Activated B cell treated with CpG ODN at 0.5 μM for 24 hours (primary cell): ENCODE measurements around the gene LSM14B. TPM values are rescaled to one million over a fixed set of nuclear protein-coding genes. Genes with fewer than 3 reads are reported as not detected.

Experiments
- ATAC-seq: fragments of 200-7000 bp; cut with Tn5 transposase; one replicate; pipeline ENCODE4 v1.10.0; 2021; ENCODE audit warnings: low read depth, mild to moderate bottlenecking, moderate library complexity
- CTCF ChIA-PET: fragments of 350-600 bp; sonication (Branson Sonifier 250); formaldehyde crosslinking; loops from one replicate; lab custom pipeline; 2021; ENCODE audit warnings: antibody characterized with exemption; lab: Charles Lee
- POLR2A ChIA-PET: fragments of 350-600 bp; sonication (Branson Sonifier 250); formaldehyde crosslinking; loops from one replicate; lab custom pipeline; 2021; ENCODE audit warnings: antibody characterized with exemption; lab: Charles Lee
- DNase-seq: peaks from one replicate; pipeline ENCODE4 v3.0.0; 2022
- H3K27ac Mint-ChIP-seq: one replicate; pipeline ENCODE4 v1.8.0; 2020; ENCODE audit warnings: mixed read lengths
- H3K27me3 Mint-ChIP-seq: one replicate; pipeline ENCODE4 v1.8.0; 2021; ENCODE audit warnings: mixed read lengths
- H3K36me3 Mint-ChIP-seq: one replicate; pipeline ENCODE4 v1.8.0; 2021; ENCODE audit warnings: low read depth, mixed read lengths
- H3K4me1 Mint-ChIP-seq: one replicate; pipeline ENCODE4 v1.8.0; 2021; ENCODE audit warnings: mixed read lengths
- H3K4me3 Mint-ChIP-seq: one replicate; pipeline ENCODE4 v1.8.0; 2020; ENCODE audit warnings: mild to moderate bottlenecking, mixed read lengths
- H3K9me3 Mint-ChIP-seq: one replicate; pipeline ENCODE4 v1.8.0; 2020; ENCODE audit warnings: mixed read lengths
- CTCF ChIP-seq: fragments of 200-600 bp; IDR thresholded peaks from one replicate; pipeline ENCODE4 v1.8.0; 2022; ENCODE audit warnings: antibody characterized with exemption, mild to moderate bottlenecking
- intact Hi-C: fragments of 100-400 bp; cut with micrococcal nuclease; formaldehyde crosslinking; loops from one replicate; pipeline ENCODE4 v1.15.1; 2024
- total RNA-seq: library from RNA; stranded (reverse); gene quantifications from 2 replicates; pipeline ENCODE4 v1.2.3, GENCODE V29; 2022

Gene LSM14B
- total RNA-seq, 1 donor from 2014 or later, result 36.4 TPM

DNA sequence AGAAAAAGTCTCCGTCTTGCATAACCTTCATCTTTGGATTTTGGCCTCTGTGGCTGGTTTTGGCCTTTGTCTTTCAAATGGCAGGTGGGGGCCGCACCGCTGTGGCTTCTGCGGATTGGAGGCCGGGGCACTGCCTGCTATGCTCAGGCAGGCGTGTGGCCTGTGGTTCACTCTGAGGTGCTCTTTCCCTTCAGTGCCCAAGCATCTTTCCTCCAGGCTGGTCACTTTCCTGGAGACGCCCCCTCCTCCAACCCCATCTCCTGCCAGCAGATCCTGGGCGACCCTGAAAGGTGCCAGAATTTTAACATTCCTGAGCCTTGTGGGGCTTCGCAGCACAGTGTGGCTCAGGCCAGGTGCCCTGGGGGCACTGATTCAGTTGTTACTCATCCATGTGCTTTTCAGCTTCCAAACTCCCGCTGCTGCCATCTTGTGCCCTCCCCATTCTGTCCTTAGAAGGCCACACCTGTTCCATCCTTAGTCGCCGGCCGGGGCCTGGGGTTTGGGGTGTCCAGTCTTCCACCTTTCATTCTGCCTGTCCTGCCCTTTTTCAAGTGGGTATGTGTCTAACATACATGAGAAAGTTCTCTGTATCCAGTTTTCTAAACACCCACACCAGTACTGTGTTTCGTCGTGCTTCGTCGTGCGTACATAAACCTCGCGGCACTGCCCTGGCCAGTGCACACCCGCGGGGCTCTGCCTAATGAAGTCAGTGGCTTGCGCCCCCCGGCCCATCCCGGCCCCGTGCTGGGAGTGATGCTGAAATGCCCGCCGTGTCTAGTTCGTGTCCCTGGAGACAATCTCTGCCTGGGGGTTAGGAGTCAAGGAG lies 33.4 kb downstream of the LSM14B start:
- ATAC-seq, result no peak
- Mint-ChIP-seq H3K4me3 (no peak overlapping the region), H3K36me3 (peaks cover 32% of the 10 kb centered on the region), H3K27ac (no peak overlapping the region), H3K27me3 (no peaks in the 10 kb centered on the region), H3K9me3 (peaks cover 3% of the 10 kb centered on the region), H3K4me1 (peaks cover 7% of the 10 kb centered on the region)
- TF ChIP-seq CTCF, result no peak
- DNase-seq, result no peak
- POLR2A ChIA-PET, result no interaction called here
- intact Hi-C loops, result no loop called here
- CTCF ChIA-PET, result interaction anchor here (2.2 kb wide), 1 partner anchor 145 kb away, joined by 12 read pairs; no protein-coding TSS in a partner anchor

DNA sequence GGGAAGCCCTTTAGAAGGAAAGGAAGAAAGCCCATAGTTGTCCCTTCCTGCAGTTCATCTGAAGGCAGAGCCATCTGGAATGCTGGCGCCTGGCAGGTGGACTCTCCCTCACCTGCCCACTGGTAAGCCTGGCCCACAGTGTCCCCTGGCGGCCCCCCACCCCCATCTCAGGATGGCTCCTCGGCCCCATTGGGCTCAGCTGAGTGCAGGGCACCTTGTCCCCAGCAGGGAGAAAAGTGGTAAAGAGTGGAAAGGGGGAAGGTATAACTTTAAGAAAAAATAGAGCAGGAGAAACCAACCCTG lies 33.9 kb downstream of the LSM14B start:
- Mint-ChIP-seq H3K4me3 (no peak overlapping the region), H3K27me3 (no peaks in the 10 kb centered on the region), H3K9me3 (peaks cover 3% of the 10 kb centered on the region), H3K4me1 (peaks cover 7% of the 10 kb centered on the region), H3K36me3 (peaks cover 36% of the 10 kb centered on the region), H3K27ac (no peak overlapping the region)
- TF ChIP-seq CTCF, result no peak
- no peak for DNase-seq
- CTCF ChIA-PET, result interaction anchor here (2.2 kb wide), 1 partner anchor 145 kb away, joined by 12 read pairs; no protein-coding TSS in a partner anchor
- POLR2A ChIA-PET, result no interaction called here
- intact Hi-C loops, result no loop called here
- no peak for ATAC-seq

DNA sequence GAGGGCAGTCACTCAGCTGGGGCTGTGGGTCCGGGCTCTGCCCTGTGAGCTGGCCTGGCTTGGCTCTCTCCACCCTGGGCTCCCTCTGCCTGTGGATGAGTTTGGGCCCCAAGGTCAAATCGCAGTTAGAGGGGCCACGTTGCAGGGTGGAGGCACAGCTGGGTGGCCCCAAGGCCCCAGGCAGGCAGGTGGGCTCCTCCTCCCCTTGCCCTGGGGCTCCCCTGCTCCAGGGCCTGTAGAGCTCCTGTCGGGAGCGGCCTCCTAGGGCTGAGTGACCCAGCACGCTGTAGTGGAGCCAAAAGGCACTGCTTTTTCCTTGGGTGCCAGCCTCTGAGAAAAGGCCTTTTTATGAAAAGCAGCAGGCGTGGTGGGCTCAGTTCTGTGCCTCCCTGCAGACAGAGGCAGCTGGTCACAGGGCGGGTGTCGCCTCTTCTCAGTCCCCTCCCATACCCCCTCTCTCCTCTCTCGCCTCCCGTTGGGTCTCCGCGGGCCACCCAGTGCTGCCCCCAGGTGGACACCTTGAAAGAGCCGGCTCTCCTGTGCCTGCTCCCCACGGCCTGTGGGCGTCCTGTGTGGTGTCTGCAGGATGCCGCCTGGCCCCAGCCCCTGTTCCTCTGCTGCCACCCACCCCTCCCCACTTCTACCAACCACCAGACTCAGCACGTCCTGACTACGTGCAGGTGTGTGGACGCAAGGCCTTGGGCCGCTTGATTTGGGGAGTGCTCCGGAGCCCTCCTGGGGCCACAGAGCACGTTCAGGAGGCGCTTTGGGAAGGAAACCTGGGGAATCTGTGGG lies 34.5 kb downstream of the LSM14B start:
- Mint-ChIP-seq H3K4me3 (no peak overlapping the region), H3K36me3 (peaks cover 40% of the 10 kb centered on the region), H3K4me1 (peaks cover 7% of the 10 kb centered on the region), H3K27me3 (no peaks in the 10 kb centered on the region), H3K27ac (no peak overlapping the region), H3K9me3 (peaks cover 3% of the 10 kb centered on the region)
- CTCF ChIA-PET, result interaction anchor here (2.2 kb wide), 1 partner anchor 146 kb away, joined by 12 read pairs; no protein-coding TSS in a partner anchor
- DNase-seq (peak; percentile 58), ATAC-seq (peak; percentile 97)
- TF ChIP-seq CTCF, result no peak
- intact Hi-C loops, result no loop called here
- POLR2A ChIA-PET, result no interaction called here

- no peak for ATAC-seq
- CTCF ChIA-PET, result no interaction called here
- no peak overlapping the region for H3K27ac Mint-ChIP-seq
- H3K9me3 Mint-ChIP-seq, result peaks cover 3% of the 10 kb centered on the region
- intact Hi-C loops, result no loop called here
- POLR2A ChIA-PET, result no interaction called here
- peaks cover 42% of the 10 kb centered on the region for H3K36me3 Mint-ChIP-seq
- no peak overlapping the region for H3K4me3 Mint-ChIP-seq
- peaks cover 7% of the 10 kb centered on the region for H3K4me1 Mint-ChIP-seq
- H3K27me3 Mint-ChIP-seq, result no peaks in the 10 kb centered on the region
- no peak for DNase-seq
- no peak for TF ChIP-seq CTCF
These were observed 35.3 kb downstream of the LSM14B start for GRCh38 chr20:62157387-62158087.

- no peak for TF ChIP-seq CTCF
- no peak for ATAC-seq
These were observed 35.8 kb downstream of the LSM14B start for GRCh38 chr20:62158088-62158400.

More at GRCh38 chr20:62158088-62158400, 35.8 kb downstream of the LSM14B start:
- peaks cover 3% of the 10 kb centered on the region for H3K9me3 Mint-ChIP-seq
- H3K36me3 Mint-ChIP-seq, result peaks cover 39% of the 10 kb centered on the region
- no peak overlapping the region for H3K4me3 Mint-ChIP-seq
- intact Hi-C loops, result no loop called here
- DNase-seq, result no peak
- H3K27ac Mint-ChIP-seq, result no peak overlapping the region
- no peaks in the 10 kb centered on the region for H3K27me3 Mint-ChIP-seq
- ChIA-PET CTCF (no interaction called here), POLR2A (no interaction called here)
- peaks cover 7% of the 10 kb centered on the region for H3K4me1 Mint-ChIP-seq
